NCI-H82 treated with DMSO at 0.1 percent for 48 hours (cell line): ENCODE results near the gene MARCHF9.

Experiments used
- DNase-seq: peaks from one replicate; lab custom pipeline; 2025; ENCODE audit not compliant: unreplicated experiment; lab: John Stamatoyannopoulos, UW

Gene MARCHF9

GRCh38 chr12:57753756-57754337 lies 1.1 kb upstream of the MARCHF9 start:
- no peak for DNase-seq

- no peak for DNase-seq
These were observed 221 bp downstream of the MARCHF9 start for GRCh38 chr12:57755194-57755453.

GRCh38 chr12:57755454-57756372 lies 810 bp downstream of the MARCHF9 start:
- DNase-seq, result no peak

- DNase-seq, result peak; percentile 28
These were observed 1.8 kb downstream of the MARCHF9 start for GRCh38 chr12:57756406-57757341.

- no peak for DNase-seq
These were observed 2.9 kb downstream of the MARCHF9 start for GRCh38 chr12:57757771-57758170.

- no peak for DNase-seq
These were observed 3.9 kb downstream of the MARCHF9 start for GRCh38 chr12:57758552-57759359.

- DNase-seq, result peak; percentile 18
These were observed 4.6 kb downstream of the MARCHF9 start for GRCh38 chr12:57759360-57759980.

- no peak for DNase-seq
These were observed 5.6 kb downstream of the MARCHF9 start for GRCh38 chr12:57760347-57760982.

GRCh38 chr12:57761391-57761998 lies 6.6 kb downstream of the MARCHF9 start:
- DNase-seq, result peak; percentile 36

- DNase-seq, result peak; percentile 88
These were observed 7.6 kb downstream of the MARCHF9 start for GRCh38 chr12:57762463-57762862.

- DNase-seq, result no peak
These were observed 9.2 kb downstream of the MARCHF9 start for GRCh38 chr12:57763881-57764661.

GRCh38 chr12:57764662-57765002 lies 9.7 kb downstream of the MARCHF9 start:
- DNase-seq, result no peak

- no peak for DNase-seq
These were observed 10.2 kb downstream of the MARCHF9 start for GRCh38 chr12:57765003-57765697.

GRCh38 chr12:57765698-57766463 lies 11.0 kb downstream of the MARCHF9 start:
- DNase-seq, result no peak

- peak; percentile 94 for DNase-seq
These were observed 11.8 kb downstream of the MARCHF9 start, which contains the start of gene CYP27B1 for GRCh38 chr12:57766464-57767304. Gene CYP27B1 (minus strand): TSS chr12:57767078. CDS start chr12:57767041, 37 bp downstream.

GRCh38 chr12:57767305-57767698 lies 12.4 kb downstream of the MARCHF9 start:
- peak; percentile 69 for DNase-seq
